GM19328 (cell line): ENCODE results near the gene CATSPERB.
"Not testable (repeated sequence)": the region's sequence is repeated elsewhere in the genome, so short reads cannot be mapped to it uniquely, and the experiment has no call there.

Source experiments
- ATAC-seq: cut with Tn5 transposase; IDR thresholded peaks from one replicate; pipeline ENCODE4 v1.9.1; 2021; ENCODE audit warnings: mild to moderate bottlenecking, moderate library complexity; ENCODE audit not compliant: unreplicated experiment

The CATSPERB gene

GRCh38 chr14:91679273-91679672 is 52.6 kb downstream of the CATSPERB start:
- ATAC-seq: no peak

- ATAC-seq: not testable (repeated sequence)
These were observed 54.2 kb downstream of the CATSPERB start for GRCh38 chr14:91677687-91678086.

GRCh38 chr14:91674911-91675310 is 57.0 kb downstream of the CATSPERB start:
- no peak for ATAC-seq

- no peak for ATAC-seq
These were observed 62.0 kb downstream of the CATSPERB start for GRCh38 chr14:91669867-91670266.

GRCh38 chr14:91667101-91667500 is 64.8 kb downstream of the CATSPERB start:
- not testable (repeated sequence) for ATAC-seq

- ATAC-seq: no peak
These were observed 71.1 kb downstream of the CATSPERB start for GRCh38 chr14:91660790-91661189.

- ATAC-seq: no peak
These were observed 77.0 kb downstream of the CATSPERB start for GRCh38 chr14:91654836-91655235.

- no peak for ATAC-seq
These were observed 78.4 kb downstream of the CATSPERB start for GRCh38 chr14:91653451-91653850.

- no peak for ATAC-seq
These were observed 82.0 kb downstream of the CATSPERB start for GRCh38 chr14:91649930-91650329.

GRCh38 chr14:91647856-91648255 is 84.0 kb downstream of the CATSPERB start:
- ATAC-seq: no peak

GRCh38 chr14:91636604-91637003 is 95.3 kb downstream of the CATSPERB start:
- no peak for ATAC-seq

GRCh38 chr14:91624757-91625156 is 107.1 kb downstream of the CATSPERB start:
- no peak for ATAC-seq

GRCh38 chr14:91614187-91614586 is 117.7 kb downstream of the CATSPERB start:
- no peak for ATAC-seq

GRCh38 chr14:91613459-91614112 is 118.3 kb downstream of the CATSPERB start:
- no peak for ATAC-seq

GRCh38 chr14:91611528-91611927 is 120.4 kb downstream of the CATSPERB start:
- ATAC-seq: no peak

- ATAC-seq: no peak
These were observed 122.7 kb downstream of the CATSPERB start for GRCh38 chr14:91609161-91609560.

- ATAC-seq: no peak
These were observed 124.4 kb downstream of the CATSPERB start for GRCh38 chr14:91607322-91608047.

GRCh38 chr14:91606851-91607250 is 125.0 kb downstream of the CATSPERB start:
- ATAC-seq: no peak

GRCh38 chr14:91604611-91605010 is 127.3 kb downstream of the CATSPERB start:
- not testable (repeated sequence) for ATAC-seq

- no peak for ATAC-seq
These were observed 131.9 kb downstream of the CATSPERB start for GRCh38 chr14:91599994-91600393.

GRCh38 chr14:91595736-91596135 is 136.2 kb downstream of the CATSPERB start:
- no peak for ATAC-seq

- ATAC-seq: not testable (repeated sequence)
These were observed 137.9 kb downstream of the CATSPERB start for GRCh38 chr14:91593957-91594356.
